B cell (primary cell): Measurements from ENCODE around the gene FRS3. TPM values are rescaled to one million over a fixed set of nuclear protein-coding genes. Genes with fewer than 3 reads are reported as not detected.

Source experiments
- ATAC-seq: fragments of 200-7000 bp; cut with Tn5 transposase; one replicate; pipeline ENCODE4 v1.10.0; 2021; ENCODE audit warnings: low read depth, mild to moderate bottlenecking, moderate number of reproducible peaks, moderate library complexity
- CTCF ChIA-PET: fragments of 350-600 bp; sonication (Branson Sonifier 250); formaldehyde crosslinking; loops from one replicate; lab custom pipeline; 2021; ENCODE audit warnings: antibody characterized with exemption, inconsistent platforms; lab: Charles Lee
- POLR2A ChIA-PET: fragments of 350-600 bp; sonication (Branson Sonifier 250); formaldehyde crosslinking; loops from one replicate; lab custom pipeline; 2021; ENCODE audit warnings: antibody characterized with exemption; lab: Charles Lee
- DNase-seq: peaks from one replicate; pipeline ENCODE4 v3.0.0; 2013
- H2AFZ ChIP-seq: 2 replicates; pipeline ENCODE4 v1.6.1; 2012; ENCODE audit warnings: mild to moderate bottlenecking, low read depth, low read length; ENCODE audit not compliant: insufficient read depth, poor library complexity, severe bottlenecking
- H3K27ac ChIP-seq, 2 donors: 1 replicate in 1 of 2; 2 replicates in 1 of 2; pipeline ENCODE4 v1.5.1; 2012 to 2013; ENCODE audit warnings: low read length in 2 of 2, mild to moderate bottlenecking in 2 of 2, moderate library complexity in 1 of 2
- H3K27me3 ChIP-seq, 4 experiments: fragments of 200-600 bp in 1 of 4; sonication (generic) in 1 of 4; replicated peaks in 1 of 4; 1 replicate in 2 of 4; 2 replicates in 2 of 4; pipeline versions ENCODE4 v1.6.1 to v1.7.0; 2013 to 2016; ENCODE audit warnings: low read length in 3 of 4, mild to moderate bottlenecking in 2 of 4, mixed read lengths in 1 of 4, moderate library complexity in 1 of 4; ENCODE audit not compliant: insufficient read depth in 4 of 4, control insufficient read depth in 3 of 4; ENCODE audit errors: control extremely low read depth in 1 of 4
- H3K36me3 ChIP-seq, 2 experiments: replicated peaks in 1 of 2; 1 replicate in 1 of 2; 2 replicates in 1 of 2; pipeline versions ENCODE4 v1.6.1 to v1.7.1; 2013; ENCODE audit warnings: low read length in 1 of 2; ENCODE audit not compliant: insufficient read depth in 2 of 2, control insufficient read depth in 1 of 2; ENCODE audit errors: control extremely low read depth in 1 of 2, extremely low read depth in 1 of 2
- H3K4me1 ChIP-seq, 2 donors: fragments of 200-600 bp in 1 of 2; sonication (generic) in 1 of 2; 1 replicate in 1 of 2; 2 replicates in 1 of 2; pipeline versions ENCODE4 v1.5.1 to v1.6.1; 2013 to 2017; ENCODE audit warnings: low read length in 2 of 2; ENCODE audit not compliant: control insufficient read depth in 2 of 2, insufficient read depth in 2 of 2
- H3K4me2 ChIP-seq: replicated peaks from 2 replicates; pipeline ENCODE3; 2012; ENCODE audit warnings: mild to moderate bottlenecking, low read depth, low read length; ENCODE audit not compliant: poor library complexity, severe bottlenecking
- H3K4me3 ChIP-seq, 5 experiments: fragments of 200-600 bp in 1 of 5; sonication (generic) in 1 of 5; 1 replicate in 3 of 5; 2 replicates in 2 of 5; pipeline versions ENCODE4 v1.5.1 to v1.7.0; 2011 to 2016; ENCODE audit warnings: low read length in 4 of 5, mild to moderate bottlenecking in 4 of 5, low read depth in 2 of 5, control low read depth in 1 of 5, moderate library complexity in 1 of 5; ENCODE audit not compliant: insufficient read depth in 1 of 5; ENCODE audit errors: control extremely low read depth in 1 of 5, extremely low read depth in 1 of 5
- H3K79me2 ChIP-seq: fragments of 200-600 bp; sonication (generic); one replicate; pipeline ENCODE4 v1.6.0; 2016; ENCODE audit warnings: low read length; ENCODE audit not compliant: control insufficient read depth, insufficient read depth
- H3K9ac ChIP-seq: fragments of 200-600 bp; sonication (generic); 2 replicates; pipeline ENCODE4 v1.6.1; 2017; ENCODE audit warnings: mild to moderate bottlenecking, low read length, moderate library complexity
- H3K9me3 ChIP-seq, 3 donors: one replicate each; pipeline versions ENCODE4 v1.6.1 to v1.7.1; 2013; ENCODE audit warnings: low read length in 2 of 3; ENCODE audit not compliant: control insufficient read depth in 2 of 3, insufficient read depth in 1 of 3; ENCODE audit errors: control extremely low read depth in 1 of 3
- H4K20me1 ChIP-seq: 2 replicates; pipeline ENCODE4 v1.6.0; 2012; ENCODE audit warnings: mild to moderate bottlenecking, low read length; ENCODE audit not compliant: insufficient read depth, control insufficient read depth, poor library complexity, severe bottlenecking
- H3K27ac Mint-ChIP-seq: one replicate; pipeline ENCODE4 v1.8.0; 2021; ENCODE audit warnings: mixed read lengths
- H3K27me3 Mint-ChIP-seq: one replicate; pipeline ENCODE4 v1.8.0; 2021; ENCODE audit warnings: mixed read lengths
- H3K4me1 Mint-ChIP-seq: one replicate; pipeline ENCODE4 v1.8.0; 2021; ENCODE audit warnings: mixed read lengths
- H3K4me3 Mint-ChIP-seq: one replicate; pipeline ENCODE4 v1.8.0; 2021; ENCODE audit warnings: mixed read lengths
- H3K9me3 Mint-ChIP-seq: one replicate; pipeline ENCODE4 v1.8.0; 2022; ENCODE audit warnings: mixed read lengths; ENCODE audit not compliant: insufficient read depth
- CTCF ChIP-seq: fragments of 200-600 bp; IDR thresholded peaks from one replicate; pipeline ENCODE4 v1.8.0; 2022; ENCODE audit warnings: antibody characterized with exemption, mild to moderate bottlenecking
- EZH2 ChIP-seq: IDR thresholded peaks from 2 replicates; pipeline ENCODE4 v1.6.1; 2012; ENCODE audit warnings: borderline replicate concordance, low read depth, mild to moderate bottlenecking, moderate library complexity, low read length; ENCODE audit not compliant: insufficient read depth, poor library complexity, severe bottlenecking
- WGBS: methylation state at CpG from one replicate; pipeline ENCODE4 v1.1.5; 2013; ENCODE audit warnings: missing lambda C conversion rate; ENCODE audit not compliant: insufficient coverage; 5-methylcytosine and 5-hydroxymethylcytosine counted together
- intact Hi-C: fragments of 100-400 bp; cut with micrococcal nuclease; formaldehyde crosslinking; loops from one replicate; pipeline ENCODE4 v1.10.0; 2022
- polyA plus RNA-seq: library from polyadenylated mRNA; depleted of rRNA; stranded (reverse); fragments of >200 nt; gene quantifications from 2 replicates; pipeline ENCODE4 v1.2.3, GENCODE V29; 2012
- total RNA-seq, 2 donors: library from RNA; stranded (reverse); fragments of 120-200 nt in 1 of 2; gene quantifications; 1 replicate in 1 of 2; 2 replicates in 1 of 2; pipeline versions ENCODE4 v1.2.3 to v1.2.4, GENCODE V29; 2013 to 2022

FRS3 gene
- total and polyA plus RNA-seq, 2 donors (not counting 1 experiment from before 2014, with no cell fraction given): 9.8 to 12.0 TPM

GRCh38 chr6:41801380-41801779 lies 21.7 kb upstream of the FRS3 start:
- Histone ChIP-seq H3K36me3 (peaks cover 4 to 7% of the 10 kb centered on the region in 2 experiments), H3K9me3 (no peaks in the 10 kb centered on the region), H3K27ac (no peak overlapping the region), H2AFZ (no peak overlapping the region), H3K9ac (no peak overlapping the region), H3K4me1 (no peaks in the 10 kb centered on the region), H4K20me1 (no peaks in the 10 kb centered on the region), H3K79me2 (peaks cover 3% of the 10 kb centered on the region), H3K27me3 (no peaks in the 10 kb centered on the region), H3K4me3 (no peak overlapping the region), H3K4me2 (no peak overlapping the region)
- Mint-ChIP-seq H3K4me3 (no peak overlapping the region), H3K27ac (no peak overlapping the region), H3K4me1 (no peaks in the 10 kb centered on the region), H3K9me3 (no peaks in the 10 kb centered on the region), H3K27me3 (no peaks in the 10 kb centered on the region)
- WGBS: 100% methylated on average over 1 of the region's 2 CpGs
- POLR2A ChIA-PET: no interaction called here
- TF ChIP-seq CTCF (no peak), EZH2 (no peak)
- no peak for ATAC-seq
- DNase-seq: no peak
- intact Hi-C loops: no loop called here
- CTCF ChIA-PET: interaction anchor here (0.9 to 2.8 kb wide), 8 partner anchors 14 to 244 kb away, joined by 3 to 20 read pairs (median 4); partner anchors contain the start of gene TOMM6

DNA sequence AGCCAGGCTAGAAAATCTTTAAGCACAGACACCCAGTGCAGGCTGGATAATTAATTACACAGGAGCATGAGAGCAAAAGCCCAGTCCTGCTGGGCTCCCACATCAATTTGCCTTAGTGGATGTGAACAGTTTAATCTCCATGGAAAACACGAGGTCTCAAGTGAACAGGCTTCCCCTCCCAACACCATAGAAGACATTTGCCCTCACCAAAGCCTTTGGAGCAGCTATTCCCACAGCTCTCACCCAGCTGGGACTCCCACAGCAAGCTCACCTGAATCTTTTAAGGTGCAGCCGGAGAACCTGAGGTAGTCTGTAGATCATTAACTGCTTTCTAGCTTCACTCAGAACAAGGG lies 19.8 kb upstream of the FRS3 start:
- Histone ChIP-seq H4K20me1 (no peaks in the 10 kb centered on the region), H3K4me2 (no peak overlapping the region), H3K4me1 (no peaks in the 10 kb centered on the region), H3K36me3 (peaks cover 2 to 5% of the 10 kb centered on the region in 2 experiments), H3K4me3 (no peak overlapping the region), H3K27me3 (no peaks in the 10 kb centered on the region), H3K79me2 (peaks cover 3% of the 10 kb centered on the region), H2AFZ (no peak overlapping the region), H3K9me3 (no peaks in the 10 kb centered on the region), H3K9ac (no peak overlapping the region), H3K27ac (no peak overlapping the region)
- Mint-ChIP-seq H3K4me1 (no peaks in the 10 kb centered on the region), H3K27me3 (no peaks in the 10 kb centered on the region), H3K4me3 (no peak overlapping the region), H3K27ac (no peak overlapping the region), H3K9me3 (no peaks in the 10 kb centered on the region)
- intact Hi-C loops: no loop called here
- no peak for ATAC-seq
- WGBS: 93% methylated on average over 2 of the region's 2 CpGs
- no peak for DNase-seq
- ChIA-PET POLR2A (no interaction called here), CTCF (interaction anchor here (0.9 to 2.8 kb wide), 3 partner anchors 9 to 243 kb away, joined by 3 to 20 read pairs (median 3); partner anchors contain the start of gene TOMM6)
- TF ChIP-seq EZH2: no peak
- no peak for TF ChIP-seq CTCF
